NCI-H1694 treated with DMSO at 0.1 percent for 48 hours (cell line): Measurements from ENCODE around the gene ANKRD24.
"Not testable (repeated sequence)": the region's sequence is repeated elsewhere in the genome, so short reads cannot be mapped to it uniquely, and the experiment has no call there.

Experiments used
- DNase-seq: peaks from one replicate; lab custom pipeline; 2025; lab: John Stamatoyannopoulos, UW

The ANKRD24 gene

GRCh38 chr19:4267901-4268815 lies 85.7 kb downstream of the ANKRD24 start:
- no peak for DNase-seq

- no peak for DNase-seq
Measured at GRCh38 chr19:4268816-4269430, 86.4 kb downstream of the ANKRD24 start.

- no peak for DNase-seq
Measured at GRCh38 chr19:4272894-4273293, 90.4 kb downstream of the ANKRD24 start.

GRCh38 chr19:4274321-4274686 lies 91.8 kb downstream of the ANKRD24 start:
- DNase-seq, result not testable (repeated sequence)
